ENCODE results near the gene IFNE. TPM values are rescaled to one million over a fixed set of nuclear protein-coding genes. Genes with fewer than 3 reads are reported as not detected.

IFNE gene
- total RNA-seq, 4 donors from 2014 or later = not detected

DNA sequence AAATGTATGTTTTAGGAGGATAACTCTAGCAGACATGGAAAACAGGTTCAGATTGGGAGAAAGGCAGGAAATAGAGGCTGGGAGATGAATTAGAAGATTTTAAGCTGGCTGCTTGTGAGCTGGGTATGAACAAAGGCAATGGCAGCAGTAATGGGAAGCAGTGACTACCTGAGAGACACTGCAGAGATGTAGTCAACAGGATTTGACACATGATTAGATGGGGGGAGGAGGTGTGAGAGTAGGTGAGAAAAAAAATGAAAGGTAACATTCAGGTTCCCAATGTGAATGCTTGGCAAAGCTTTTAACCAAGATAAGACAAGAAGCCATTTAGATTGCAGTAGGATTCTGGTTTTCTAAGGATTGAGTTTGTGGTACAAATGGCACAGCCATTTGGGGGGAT, 22.8 kb upstream of the IFNE start:
- no peaks in the 10 kb centered on the region for H3K36me3 ChIP-seq
- intact Hi-C loops (cut with DNase I; ENCODE audit: low total_unique reads) = no loop called here
- H3K4me3 ChIP-seq = no peak overlapping the region
- no peaks in the 10 kb centered on the region for H3K9me3 ChIP-seq
- in situ Hi-C loops (cut with MboI; ENCODE audit: low pct_ligation_motif_present in 1 of 4, low pct_unique_long_range_greater_than_20kb in 1 of 4, low sequenced_read_pairs in 3 of 4) = no loop called here
- H3K27ac ChIP-seq = no peak overlapping the region
- no peak for DNase-seq
- TF ChIP-seq POLR2A (IDR thresholded peaks at IDR 0.05) (no peak), CTCF (IDR thresholded peaks at IDR 0.05) (no peak), EP300 (IDR thresholded peaks at IDR 0.05; ENCODE audit: low read depth) (no peak), POLR2AphosphoS5 (IDR thresholded peaks at IDR 0.05) (no peak)
- H3K4me1 ChIP-seq = no peaks in the 10 kb centered on the region
- no peaks in the 10 kb centered on the region for H3K27me3 ChIP-seq

- Histone ChIP-seq H3K36me3 (no peaks in the 10 kb centered on the region), H3K4me1 (no peaks in the 10 kb centered on the region), H3K9me3 (no peaks in the 10 kb centered on the region), H3K27me3 (no peaks in the 10 kb centered on the region), H3K4me3 (no peak overlapping the region), H3K27ac (no peak overlapping the region)
- DNase-seq = no peak
- WGBS, 2 donors (ENCODE audit: low coverage in 1 of 2) = 52 to 54% methylated on average over 2 of the region's 2 CpGs
- TF ChIP-seq EP300 (IDR thresholded peaks at IDR 0.05; ENCODE audit: low read depth) = no peak
- no peak for TF ChIP-seq CTCF (IDR thresholded peaks at IDR 0.05)
- TF ChIP-seq POLR2AphosphoS5 (IDR thresholded peaks at IDR 0.05) = no peak
- TF ChIP-seq POLR2A (IDR thresholded peaks at IDR 0.05) = no peak
- in situ Hi-C loops (cut with MboI; ENCODE audit: low pct_ligation_motif_present in 1 of 4, low pct_unique_long_range_greater_than_20kb in 1 of 4, low sequenced_read_pairs in 3 of 4) = no loop called here
- intact Hi-C loops (cut with DNase I; ENCODE audit: low total_unique reads) = no loop called here
These were observed 22.0 kb upstream of the IFNE start for GRCh38 chr9:21504113-21504512.

DNA sequence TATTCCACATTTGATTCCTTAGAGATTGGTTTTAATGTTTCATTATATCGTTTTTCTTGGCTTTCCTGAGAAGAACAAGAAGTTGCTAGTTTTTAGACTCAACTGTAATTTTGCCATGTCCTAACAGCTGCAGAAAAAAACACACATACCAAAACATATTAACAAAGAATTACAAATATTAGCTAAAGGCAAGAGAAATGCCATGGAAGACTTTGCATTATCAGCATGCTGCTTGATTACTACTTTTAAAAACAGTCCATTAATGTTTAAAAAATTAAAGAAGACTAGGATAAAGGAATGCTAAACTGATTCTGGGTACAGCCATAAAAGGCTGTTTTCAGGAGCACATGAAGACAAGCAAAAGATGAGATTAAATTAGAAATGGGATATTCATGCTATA, 20.5 kb upstream of the IFNE start:
- no peaks in the 10 kb centered on the region for H3K9me3 ChIP-seq
- H3K4me3 ChIP-seq = no peak overlapping the region
- in situ Hi-C loops (cut with MboI; ENCODE audit: low pct_ligation_motif_present in 1 of 4, low pct_unique_long_range_greater_than_20kb in 1 of 4, low sequenced_read_pairs in 3 of 4) = no loop called here
- no peak for DNase-seq
- no peaks in the 10 kb centered on the region for H3K27me3 ChIP-seq
- no peak overlapping the region for H3K27ac ChIP-seq
- TF ChIP-seq EP300 (IDR thresholded peaks at IDR 0.05; ENCODE audit: low read depth) = no peak
- no peak for TF ChIP-seq CTCF (IDR thresholded peaks at IDR 0.05)
- TF ChIP-seq POLR2A (IDR thresholded peaks at IDR 0.05) = no peak
- TF ChIP-seq POLR2AphosphoS5 (IDR thresholded peaks at IDR 0.05) = no peak
- no peaks in the 10 kb centered on the region for H3K4me1 ChIP-seq
- intact Hi-C loops (cut with DNase I; ENCODE audit: low total_unique reads) = no loop called here
- 33 to 63% methylated on average over 1 of the region's 1 CpG for WGBS, 2 donors (ENCODE audit: low coverage in 1 of 2)
- no peaks in the 10 kb centered on the region for H3K36me3 ChIP-seq

DNA sequence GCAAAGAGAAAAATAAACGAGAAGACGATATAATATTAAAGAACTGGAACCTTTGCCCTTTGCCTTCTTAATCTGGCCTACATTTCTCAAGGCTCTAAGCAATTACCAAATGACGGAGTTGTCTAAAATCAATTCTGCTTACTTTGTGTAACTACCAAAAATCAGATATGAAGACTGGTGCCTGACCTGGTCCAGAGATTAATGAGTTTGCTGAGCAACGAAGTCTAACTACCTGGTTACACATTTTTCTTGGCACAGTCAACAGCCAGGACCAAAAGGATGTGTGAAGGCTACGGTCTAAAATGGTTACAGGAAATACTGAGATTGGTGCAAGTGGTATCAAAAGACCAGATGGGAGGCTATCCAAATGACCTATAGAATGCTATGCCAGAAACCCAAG, 17.8 kb upstream of the IFNE start:
- Histone ChIP-seq H3K4me3 (no peak overlapping the region), H3K36me3 (no peaks in the 10 kb centered on the region), H3K4me1 (no peaks in the 10 kb centered on the region), H3K27ac (no peak overlapping the region), H3K9me3 (no peaks in the 10 kb centered on the region), H3K27me3 (no peaks in the 10 kb centered on the region)
- no peak for TF ChIP-seq POLR2A (IDR thresholded peaks at IDR 0.05)
- no peak for TF ChIP-seq CTCF (IDR thresholded peaks at IDR 0.05)
- TF ChIP-seq POLR2AphosphoS5 (IDR thresholded peaks at IDR 0.05) = no peak
- no peak for TF ChIP-seq EP300 (IDR thresholded peaks at IDR 0.05; ENCODE audit: low read depth)
- in situ Hi-C loops (cut with MboI; ENCODE audit: low pct_ligation_motif_present in 1 of 4, low pct_unique_long_range_greater_than_20kb in 1 of 4, low sequenced_read_pairs in 3 of 4) = no loop called here
- intact Hi-C loops (cut with DNase I; ENCODE audit: low total_unique reads) = no loop called here
- no peak for DNase-seq
- 70 to 71% methylated on average over 5 of the region's 5 CpGs for WGBS, 2 donors (ENCODE audit: low coverage in 1 of 2)
